ENCODE results near the gene UGGT1.

The UGGT1 gene

DNA sequence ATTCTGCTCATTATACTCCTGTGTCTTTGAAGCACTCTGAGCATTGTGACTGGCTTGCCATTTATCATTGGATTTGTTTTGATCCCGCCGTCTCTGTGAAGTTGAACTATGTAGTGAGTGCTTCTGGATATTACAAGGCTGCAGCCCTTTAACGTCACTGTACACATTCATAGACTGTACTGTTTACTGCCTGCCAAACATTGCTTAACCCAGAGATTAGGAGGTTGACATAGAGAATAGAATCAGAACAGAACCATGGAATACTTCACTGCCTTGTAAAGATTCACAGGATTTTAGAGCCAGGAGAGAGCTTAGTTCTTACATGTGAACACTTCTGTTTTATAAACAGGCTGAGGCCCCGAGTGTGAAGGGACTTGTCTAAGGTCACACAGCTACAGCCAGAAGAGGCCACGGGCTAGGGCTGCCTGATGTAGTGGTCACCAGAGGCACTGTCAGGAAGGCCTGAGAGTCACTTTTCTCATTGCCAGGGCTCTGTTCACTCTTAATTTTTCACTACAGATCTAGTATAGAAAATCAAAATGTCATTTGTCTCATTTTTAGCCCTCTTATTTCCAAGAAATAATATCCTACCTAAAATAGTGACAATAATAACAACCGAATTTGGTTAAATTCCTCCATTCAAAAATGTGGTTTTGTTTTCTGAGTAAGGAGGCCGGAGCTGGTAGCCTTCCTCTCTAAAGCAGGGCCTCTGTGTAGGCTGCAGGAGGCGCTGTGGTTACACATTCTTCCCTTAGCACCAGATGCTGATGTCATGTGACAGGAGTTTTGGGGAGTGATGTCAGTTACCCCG lies 87.9 kb downstream of the UGGT1 start:
- FAIRE-seq (no peak), DNase-seq (ENCODE audit: insufficient read length) (no peak)
- no peak for TF ChIP-seq POLR2A (IDR thresholded peaks at IDR 0.05; ENCODE audit: low read depth, low read length)
- TF ChIP-seq TAF1 (IDR thresholded peaks at IDR 0.05; ENCODE audit: borderline replicate concordance, low read depth, low read length), result no peak

DNA sequence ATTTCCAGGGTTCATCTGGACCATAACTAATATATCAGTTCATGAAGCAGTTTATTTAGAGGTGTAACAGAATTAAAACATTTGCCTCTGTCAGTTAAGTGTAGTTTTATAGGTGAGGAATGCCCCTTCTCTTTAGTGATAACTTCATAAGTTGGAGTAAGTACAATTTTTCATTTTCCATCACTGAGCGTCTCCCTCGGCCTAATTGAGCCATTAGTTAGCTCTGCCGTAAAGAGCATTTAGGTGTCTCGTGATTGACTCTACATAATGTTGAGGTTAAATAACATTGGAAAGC lies 88.4 kb downstream of the UGGT1 start:
- DNase-seq (ENCODE audit: insufficient read length), result no peak
- FAIRE-seq, result no peak
- no peak for TF ChIP-seq TAF1 (IDR thresholded peaks at IDR 0.05; ENCODE audit: borderline replicate concordance, low read depth, low read length)
- TF ChIP-seq POLR2AphosphoS5 (IDR thresholded peaks at IDR 0.05; ENCODE audit: low read depth, low read length), result no peak
- TF ChIP-seq POLR2A (IDR thresholded peaks at IDR 0.05; ENCODE audit: low read depth, low read length), result no peak

DNA sequence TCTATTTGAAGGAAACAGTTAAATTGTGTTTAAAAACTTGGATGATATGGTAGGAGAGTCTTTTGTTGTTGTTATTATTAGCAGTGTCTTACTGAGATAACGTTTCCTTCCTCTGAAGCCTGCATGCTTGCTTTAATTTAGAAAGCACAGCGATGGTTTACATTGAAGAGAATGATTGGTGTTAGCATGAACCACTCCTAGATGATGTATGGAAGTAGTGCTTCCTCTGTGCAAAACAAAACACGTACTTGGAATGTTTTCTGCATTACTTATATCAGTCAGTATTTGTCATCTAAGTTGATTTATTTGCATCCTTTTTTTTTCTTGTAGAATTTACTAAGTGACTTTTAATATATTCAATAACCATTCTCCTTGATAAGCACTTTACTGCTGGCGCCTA lies 89.0 kb downstream of the UGGT1 start:
- FAIRE-seq (no peak), DNase-seq (ENCODE audit: insufficient read length) (no peak)
- TF ChIP-seq TAF1 (IDR thresholded peaks at IDR 0.05; ENCODE audit: borderline replicate concordance, low read depth, low read length) (no peak), POLR2AphosphoS5 (IDR thresholded peaks at IDR 0.05; ENCODE audit: low read depth, low read length) (no peak), POLR2A (IDR thresholded peaks at IDR 0.05; ENCODE audit: low read depth, low read length) (no peak)

DNA sequence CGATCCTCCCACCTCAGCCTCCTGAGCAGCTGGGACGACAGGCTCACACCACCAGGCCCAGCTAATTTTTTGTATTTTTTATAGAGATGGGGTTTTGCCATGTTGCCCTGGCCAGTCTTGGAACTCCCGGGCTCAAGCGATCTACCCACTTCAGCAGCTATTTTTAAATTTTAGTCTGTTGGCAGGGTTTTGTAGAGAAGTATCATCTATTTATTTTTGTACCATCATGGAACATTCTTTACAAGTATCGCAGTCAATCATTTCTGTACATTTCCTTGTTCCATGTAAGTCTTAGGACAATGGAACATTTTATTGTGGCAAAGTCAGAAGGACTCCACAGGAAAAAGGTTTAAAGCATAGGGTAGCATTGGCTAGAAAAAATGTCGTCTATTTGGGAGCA lies 94.6 kb downstream of the UGGT1 start:
- FAIRE-seq (no peak), DNase-seq (ENCODE audit: insufficient read length) (no peak)
- TF ChIP-seq POLR2AphosphoS5 (IDR thresholded peaks at IDR 0.05; ENCODE audit: low read depth, low read length), result no peak
- TF ChIP-seq TAF1 (IDR thresholded peaks at IDR 0.05; ENCODE audit: borderline replicate concordance, low read depth, low read length), result no peak
- no peak for TF ChIP-seq POLR2A (IDR thresholded peaks at IDR 0.05; ENCODE audit: low read depth, low read length)

DNA sequence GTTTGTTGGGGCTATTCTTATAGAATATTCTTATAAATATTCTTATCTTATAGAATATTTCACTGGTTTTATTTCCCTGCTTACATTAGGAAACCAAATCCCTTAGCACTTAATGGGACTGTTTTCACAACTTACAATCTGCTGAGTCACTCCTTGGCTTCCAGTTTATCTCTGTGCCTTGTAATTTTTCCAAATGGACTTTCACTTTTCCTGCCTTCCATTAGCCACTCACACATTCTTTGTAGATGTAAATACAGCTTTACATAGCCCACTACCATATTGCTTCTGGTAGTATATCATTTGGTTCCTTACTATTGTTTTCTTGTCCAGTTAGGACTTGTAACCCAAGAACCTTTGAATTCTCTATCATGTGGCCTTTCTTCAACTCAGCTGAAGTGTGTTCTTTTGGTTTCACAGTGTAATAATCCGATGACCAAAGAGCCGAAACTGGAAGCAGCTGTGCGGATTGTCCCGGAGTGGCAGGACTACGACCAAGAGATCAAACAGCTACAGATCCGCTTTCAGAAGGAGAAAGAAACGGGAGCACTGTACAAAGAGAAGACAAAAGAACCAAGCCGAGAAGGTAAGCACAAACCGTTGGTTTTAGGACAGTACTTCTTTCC lies 96.1 kb downstream of the UGGT1 start:
- no peak for FAIRE-seq
- no peak for TF ChIP-seq POLR2A (IDR thresholded peaks at IDR 0.05; ENCODE audit: low read depth, low read length)
- TF ChIP-seq TAF1 (IDR thresholded peaks at IDR 0.05; ENCODE audit: borderline replicate concordance, low read depth, low read length), result no peak
- TF ChIP-seq POLR2AphosphoS5 (IDR thresholded peaks at IDR 0.05; ENCODE audit: low read depth, low read length), result no peak
- no peak for DNase-seq (ENCODE audit: insufficient read length)

DNA sequence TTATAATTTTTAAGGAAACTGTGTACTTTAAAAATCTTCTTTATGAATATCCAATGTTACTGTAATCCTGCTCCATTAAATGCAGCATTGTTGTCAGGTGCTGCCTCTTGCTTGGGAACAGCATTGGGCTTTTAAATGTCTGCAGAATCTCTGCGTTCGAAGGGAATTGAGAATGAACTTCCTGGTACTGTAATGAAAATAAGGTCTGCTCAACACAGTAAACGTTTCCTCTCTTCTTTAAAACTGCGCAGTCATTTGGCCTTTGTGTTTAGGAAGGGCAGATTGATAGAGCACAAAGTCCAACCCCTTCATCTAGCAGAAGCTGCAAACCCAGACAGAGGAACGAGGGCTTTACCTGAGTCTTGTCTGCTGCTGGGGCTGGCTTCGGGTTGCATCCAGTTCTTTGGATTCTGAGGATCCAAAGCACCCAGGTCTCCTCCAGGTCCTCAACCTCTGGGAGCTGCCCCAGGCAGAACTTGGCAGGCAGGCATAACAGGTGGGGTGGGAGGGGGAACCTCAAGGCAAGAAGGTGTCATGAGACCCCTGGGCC lies 104.5 kb downstream of the UGGT1 start:
- FAIRE-seq, result no peak
- TF ChIP-seq POLR2AphosphoS5 (IDR thresholded peaks at IDR 0.05; ENCODE audit: low read depth, low read length) (no peak), POLR2A (IDR thresholded peaks at IDR 0.05; ENCODE audit: low read depth, low read length) (no peak), TAF1 (IDR thresholded peaks at IDR 0.05; ENCODE audit: borderline replicate concordance, low read depth, low read length) (no peak)

DNA sequence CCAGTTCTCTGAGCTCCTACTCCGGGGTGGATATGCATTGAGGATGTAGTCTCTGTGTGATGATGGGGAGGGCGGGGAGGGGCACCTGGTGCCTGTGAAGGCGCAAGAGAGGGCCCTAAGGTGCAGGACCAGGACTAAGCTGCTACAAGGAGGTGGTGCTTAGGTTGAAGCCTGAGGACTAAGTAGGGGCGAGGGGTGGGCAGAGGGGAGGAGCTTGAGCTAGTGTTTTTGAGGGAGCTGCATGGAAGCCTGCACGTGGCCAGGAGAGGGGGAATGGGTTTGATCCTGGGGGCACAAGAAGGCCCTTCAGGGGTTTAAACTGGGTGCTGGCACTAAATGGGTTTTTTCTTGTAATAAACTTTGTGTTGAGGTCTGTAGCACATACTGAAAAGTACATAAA lies 105.0 kb downstream of the UGGT1 start:
- no peak for FAIRE-seq
- TF ChIP-seq POLR2AphosphoS5 (IDR thresholded peaks at IDR 0.05; ENCODE audit: low read depth, low read length) (no peak), TAF1 (IDR thresholded peaks at IDR 0.05; ENCODE audit: borderline replicate concordance, low read depth, low read length) (no peak), POLR2A (IDR thresholded peaks at IDR 0.05; ENCODE audit: low read depth, low read length) (no peak)
- DNase-seq (ENCODE audit: insufficient read length), result no peak

More for the DNA sequence above, 104.5 kb downstream of the UGGT1 start:
- no peak for DNase-seq (ENCODE audit: insufficient read length)

DNA sequence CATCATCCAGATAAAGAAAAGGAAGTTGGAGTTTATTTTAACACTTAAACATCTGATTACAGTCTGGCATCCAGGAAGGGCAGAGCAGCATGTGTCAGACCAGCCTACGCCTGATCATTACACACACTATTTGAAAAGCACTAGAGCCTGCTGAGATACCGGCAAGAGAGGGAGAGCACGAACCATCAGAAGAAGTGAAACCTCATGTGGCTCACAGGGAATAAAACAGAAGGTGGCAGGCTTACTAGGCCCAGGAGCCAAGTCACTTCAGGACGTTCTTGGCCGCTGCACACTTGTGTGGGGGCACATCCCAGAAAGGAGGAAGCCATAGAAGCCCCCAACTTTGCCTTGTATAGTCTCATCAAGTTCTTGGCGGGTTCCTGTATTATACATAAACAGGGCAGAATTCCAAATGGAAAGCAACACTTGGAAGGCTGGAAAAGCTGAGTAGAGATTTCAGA lies 105.5 kb downstream of the UGGT1 start:
- TF ChIP-seq POLR2AphosphoS5 (IDR thresholded peaks at IDR 0.05; ENCODE audit: low read depth, low read length) (no peak), TAF1 (IDR thresholded peaks at IDR 0.05; ENCODE audit: borderline replicate concordance, low read depth, low read length) (no peak), POLR2A (IDR thresholded peaks at IDR 0.05; ENCODE audit: low read depth, low read length) (no peak)
- DNase-seq (ENCODE audit: insufficient read length), result no peak

DNA sequence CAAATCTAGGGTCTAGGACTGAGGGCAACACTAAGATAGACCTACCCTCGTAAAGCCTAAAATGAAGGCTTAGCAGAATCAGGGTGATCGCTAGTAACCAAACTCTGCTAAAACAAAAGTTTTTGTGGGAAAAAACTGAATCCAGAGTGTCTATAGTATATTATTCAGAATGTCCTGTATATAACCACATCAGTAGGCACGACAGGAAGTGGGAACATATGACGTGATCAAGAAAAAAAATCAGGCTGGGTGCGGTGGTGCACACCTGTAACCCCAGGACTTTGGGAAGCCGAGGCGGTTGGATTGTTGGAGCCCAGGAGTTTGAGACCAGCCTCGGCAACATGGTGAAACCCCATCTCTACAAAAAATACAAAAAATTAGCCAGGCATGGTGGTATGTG lies 106.1 kb downstream of the UGGT1 start:
- TF ChIP-seq POLR2A (IDR thresholded peaks at IDR 0.05; ENCODE audit: low read depth, low read length) (no peak), TAF1 (IDR thresholded peaks at IDR 0.05; ENCODE audit: borderline replicate concordance, low read depth, low read length) (no peak), POLR2AphosphoS5 (IDR thresholded peaks at IDR 0.05; ENCODE audit: low read depth, low read length) (no peak)
- no peak for DNase-seq (ENCODE audit: insufficient read length)
- no peak for FAIRE-seq

More for the DNA sequence above, 105.5 kb downstream of the UGGT1 start:
- no peak for FAIRE-seq

DNA sequence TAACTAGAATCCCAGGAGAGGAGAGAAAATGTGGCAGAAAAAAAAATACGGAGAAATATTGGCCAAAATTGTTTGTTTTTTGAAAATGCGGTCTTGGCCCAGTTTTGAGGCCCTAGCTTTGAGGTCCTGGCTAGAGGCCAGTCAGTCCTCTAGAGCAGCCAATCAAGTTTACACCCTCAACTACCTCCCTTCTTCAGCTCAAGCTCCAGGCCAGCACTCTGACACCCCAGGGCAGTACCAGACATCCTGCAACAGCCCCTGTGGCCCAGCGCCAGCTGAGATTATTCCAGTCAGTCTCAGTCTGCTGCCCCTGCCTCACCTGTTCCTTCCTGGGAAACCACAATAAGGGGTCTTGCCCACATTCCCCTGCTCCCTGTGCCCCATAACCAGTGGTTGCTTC lies 107.7 kb downstream of the UGGT1 start:
- DNase-seq (ENCODE audit: insufficient read length), result no peak
- no peak for TF ChIP-seq POLR2AphosphoS5 (IDR thresholded peaks at IDR 0.05; ENCODE audit: low read depth, low read length)
- no peak for TF ChIP-seq POLR2A (IDR thresholded peaks at IDR 0.05; ENCODE audit: low read depth, low read length)
- no peak for TF ChIP-seq TAF1 (IDR thresholded peaks at IDR 0.05; ENCODE audit: borderline replicate concordance, low read depth, low read length)
- FAIRE-seq, result no peak

DNA sequence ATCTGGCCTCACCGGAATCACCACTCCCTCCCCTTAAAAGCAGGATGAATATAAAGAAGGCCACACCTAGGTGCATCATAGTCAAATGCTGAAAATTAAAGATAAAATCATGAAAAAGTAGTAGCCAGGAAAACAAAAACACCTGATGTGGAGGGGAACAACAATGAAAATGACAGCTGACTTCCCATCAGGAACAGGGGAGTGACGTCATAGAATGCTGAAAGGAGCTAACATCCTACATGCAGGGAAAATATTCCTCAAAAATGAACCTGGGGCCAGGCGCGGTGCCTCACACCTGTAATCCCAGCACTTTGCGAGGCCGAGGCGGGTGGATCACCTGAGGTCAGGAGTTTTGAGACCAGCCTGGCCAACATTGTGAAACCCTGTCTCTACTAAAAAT lies 108.1 kb downstream of the UGGT1 start:
- FAIRE-seq (no peak), DNase-seq (ENCODE audit: insufficient read length) (no peak)
- TF ChIP-seq TAF1 (IDR thresholded peaks at IDR 0.05; ENCODE audit: borderline replicate concordance, low read depth, low read length) (no peak), POLR2A (IDR thresholded peaks at IDR 0.05; ENCODE audit: low read depth, low read length) (no peak), POLR2AphosphoS5 (IDR thresholded peaks at IDR 0.05; ENCODE audit: low read depth, low read length) (no peak)

DNA sequence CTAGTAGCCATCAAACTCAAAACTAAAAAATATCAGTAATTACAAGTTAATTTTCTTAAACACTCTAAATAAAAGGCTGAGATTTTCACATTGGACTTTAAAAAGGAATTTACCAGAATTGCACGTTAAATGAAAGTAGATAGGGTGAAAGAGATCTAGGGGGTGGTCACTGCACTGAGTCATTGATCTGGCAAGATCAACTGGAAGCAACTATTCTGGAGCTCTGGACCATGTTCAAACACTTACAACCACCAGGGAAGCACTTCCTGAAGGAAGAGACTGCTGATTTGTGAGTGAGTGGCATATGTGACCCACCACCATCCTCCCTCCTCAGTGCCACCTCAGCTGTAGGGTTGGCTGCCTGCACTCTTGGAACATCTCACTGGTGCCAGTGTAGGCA lies 111.8 kb downstream of the UGGT1 start:
- no peak for FAIRE-seq
- DNase-seq (ENCODE audit: insufficient read length), result no peak
- TF ChIP-seq TAF1 (IDR thresholded peaks at IDR 0.05; ENCODE audit: borderline replicate concordance, low read depth, low read length) (no peak), POLR2A (IDR thresholded peaks at IDR 0.05; ENCODE audit: low read depth, low read length) (no peak)

All from GM12892 (cell line).